Activated CD4-positive, CD25-positive, alpha-beta regulatory T cell treated with anti-CD3 and anti-CD28 coated beads, Interleukin-2, amount 50 U/mL, for 72 hours (primary cell): ENCODE results near the gene PTGFR.

Experiments
- DNase-seq: peaks from one replicate; pipeline ENCODE4 v3.0.0; 2021

Gene PTGFR

GRCh38 chr1:78490861-78491450 is at the start of gene PTGFR:
Gene PTGFR, plus strand, starts transcription at chr1:78490974. Its CDS starts 1,770 bp downstream, at chr1:78492744.
- no peak for DNase-seq

GRCh38 chr1:78441921-78442320 is 48.9 kb upstream of the PTGFR start:
- no peak for DNase-seq

- DNase-seq = no peak
Observed at GRCh38 chr1:78447086-78447485, 43.7 kb upstream of the PTGFR start.

GRCh38 chr1:78464449-78464891 is 26.3 kb upstream of the PTGFR start:
- no peak for DNase-seq

- DNase-seq = no peak
Observed at GRCh38 chr1:78465143-78465542, 25.6 kb upstream of the PTGFR start.

- DNase-seq = no peak
Observed at GRCh38 chr1:78468521-78468920, 22.3 kb upstream of the PTGFR start.

- DNase-seq = no peak
Observed at GRCh38 chr1:78469576-78469975, 21.2 kb upstream of the PTGFR start.

GRCh38 chr1:78471890-78472620 is 18.7 kb upstream of the PTGFR start:
- no peak for DNase-seq

GRCh38 chr1:78472851-78473496 is 17.8 kb upstream of the PTGFR start:
- DNase-seq = no peak

GRCh38 chr1:78474092-78474491 is 16.7 kb upstream of the PTGFR start:
- DNase-seq = no peak

GRCh38 chr1:78475888-78476610 is 14.7 kb upstream of the PTGFR start:
- DNase-seq = no peak

GRCh38 chr1:78483903-78484302 is 6.9 kb upstream of the PTGFR start:
- no peak for DNase-seq

- no peak for DNase-seq
Observed at GRCh38 chr1:78491451-78492071, 787 bp downstream of the PTGFR start.

- no peak for DNase-seq
Observed at GRCh38 chr1:78492386-78492950, 1.7 kb downstream of the PTGFR start.

- no peak for DNase-seq
Observed at GRCh38 chr1:78493451-78493850, 2.7 kb downstream of the PTGFR start.

- no peak for DNase-seq
Observed at GRCh38 chr1:78497201-78497600, 6.4 kb downstream of the PTGFR start.

GRCh38 chr1:78500529-78500928 is 9.8 kb downstream of the PTGFR start:
- no peak for DNase-seq

GRCh38 chr1:78501203-78501602 is 10.4 kb downstream of the PTGFR start:
- no peak for DNase-seq

- no peak for DNase-seq
Observed at GRCh38 chr1:78511334-78511733, 20.6 kb downstream of the PTGFR start.

- DNase-seq = no peak
Observed at GRCh38 chr1:78516716-78517115, 25.9 kb downstream of the PTGFR start.

GRCh38 chr1:78519446-78519845 is 28.7 kb downstream of the PTGFR start:
- no peak for DNase-seq

- no peak for DNase-seq
Observed at GRCh38 chr1:78520216-78520615, 29.4 kb downstream of the PTGFR start.

GRCh38 chr1:78520843-78521242 is 30.1 kb downstream of the PTGFR start:
- no peak for DNase-seq
